HG02678 (cell line): Measurements from ENCODE around the gene LRRTM3.

ENCODE experiments used
- ATAC-seq: cut with Tn5 transposase; IDR thresholded peaks from one replicate; pipeline ENCODE4 v1.9.1; 2021; ENCODE audit warnings: mild to moderate bottlenecking, moderate library complexity; ENCODE audit not compliant: unreplicated experiment

Gene LRRTM3

DNA sequence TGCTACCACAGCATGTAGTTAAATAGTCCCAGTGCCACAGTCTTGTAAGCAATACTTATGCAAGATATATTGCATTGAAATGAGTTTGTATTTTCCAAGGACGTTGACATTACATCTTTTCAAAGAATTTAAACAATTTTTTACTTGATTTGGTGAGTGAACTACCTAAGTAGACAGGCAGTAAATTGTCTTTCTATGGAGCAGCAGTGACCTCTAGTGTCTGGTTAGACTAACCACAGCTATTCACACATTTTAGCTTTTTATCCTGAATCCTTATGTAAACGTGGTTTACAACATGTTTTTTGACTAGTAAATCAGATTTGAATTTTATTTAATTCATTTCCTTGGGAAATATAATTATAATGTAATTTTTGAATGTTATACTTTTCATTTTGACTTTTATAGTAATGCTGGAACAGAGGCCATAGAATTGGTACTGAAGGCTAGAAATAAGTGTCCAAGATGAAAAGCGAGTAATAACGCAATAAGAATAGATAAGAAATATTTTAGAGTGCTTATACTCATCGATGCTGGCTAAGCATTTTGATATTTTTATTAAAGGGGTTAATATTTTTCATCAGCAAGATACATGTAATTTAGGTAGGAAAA lies 5.6 kb downstream of the LRRTM3 start:
- ATAC-seq: peak; percentile 79

DNA sequence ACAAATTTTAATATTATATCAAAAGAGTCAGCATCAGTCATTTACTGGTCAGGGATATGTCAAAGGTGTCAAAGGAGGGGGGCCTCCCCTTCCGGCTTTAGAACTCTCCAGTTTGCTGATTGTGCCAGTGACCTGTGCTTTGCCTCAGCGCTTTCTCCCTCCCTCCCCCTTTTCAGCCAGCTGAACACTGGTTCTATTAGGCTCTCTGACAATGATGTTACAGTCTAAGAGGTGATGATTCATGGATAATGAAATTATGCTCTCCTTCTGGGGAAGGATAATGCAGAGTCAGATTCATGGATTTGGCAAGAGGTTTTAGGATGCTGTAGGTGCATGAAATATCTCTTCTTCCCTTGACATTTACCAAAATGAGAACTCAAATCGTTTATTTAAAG lies 6.1 kb downstream of the LRRTM3 start:
- ATAC-seq: no peak

DNA sequence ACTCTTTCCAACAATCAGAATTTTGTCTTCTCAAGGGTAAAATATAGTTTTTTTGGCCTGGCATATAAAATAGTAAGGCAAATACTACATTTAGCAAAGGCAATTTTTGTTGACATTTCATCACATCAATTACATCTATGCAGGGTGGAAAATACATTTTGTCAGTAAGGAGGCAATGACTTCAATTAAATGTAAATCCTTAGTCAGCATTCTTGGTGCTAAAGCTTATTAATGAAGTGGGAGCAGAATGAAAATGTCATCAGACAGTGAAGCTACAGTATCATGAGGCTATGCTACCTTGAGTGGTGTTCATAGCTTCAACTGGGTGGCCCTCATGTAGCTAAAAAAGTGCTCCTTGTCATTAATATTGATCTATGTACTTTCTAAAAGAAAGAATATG lies 8.9 kb downstream of the LRRTM3 start:
- no peak for ATAC-seq

DNA sequence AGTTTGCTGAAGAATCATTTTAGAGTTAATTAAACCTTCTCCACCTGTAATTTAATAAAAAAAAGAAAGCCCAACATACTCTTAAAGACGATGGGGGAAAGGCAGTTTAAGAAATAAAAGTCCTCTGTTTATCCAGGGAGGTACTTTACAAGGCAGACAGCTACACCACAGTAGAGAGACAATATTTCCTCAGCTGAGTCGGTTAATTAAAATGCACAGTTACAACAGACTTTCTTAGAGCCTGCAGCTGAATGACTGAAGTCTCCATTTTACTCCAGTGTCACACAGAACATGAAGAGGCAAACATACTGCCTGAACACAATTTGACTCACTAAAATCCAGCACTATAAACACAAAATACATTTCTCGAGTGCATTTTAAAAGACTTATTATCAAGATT lies 15.1 kb downstream of the LRRTM3 start:
- no peak for ATAC-seq

DNA sequence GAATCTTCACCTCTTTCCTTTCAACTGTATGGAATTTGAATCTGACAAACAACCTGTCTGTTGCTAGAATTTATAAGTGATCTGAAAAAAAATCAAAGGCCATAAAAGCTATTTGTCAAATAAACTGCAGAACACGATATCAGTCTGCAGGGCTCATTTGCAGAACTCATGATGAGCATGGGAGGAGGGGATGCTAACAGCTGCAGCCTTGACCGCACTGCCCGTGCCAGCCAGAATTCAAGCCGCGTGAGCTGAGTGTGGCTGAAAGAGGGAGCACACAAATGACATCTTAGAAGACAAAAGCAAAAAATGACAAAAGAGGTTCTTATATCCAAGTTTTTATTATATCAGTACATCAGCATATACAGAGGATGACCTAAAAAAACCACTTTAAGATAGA lies 15.7 kb downstream of the LRRTM3 start:
- no peak for ATAC-seq

DNA sequence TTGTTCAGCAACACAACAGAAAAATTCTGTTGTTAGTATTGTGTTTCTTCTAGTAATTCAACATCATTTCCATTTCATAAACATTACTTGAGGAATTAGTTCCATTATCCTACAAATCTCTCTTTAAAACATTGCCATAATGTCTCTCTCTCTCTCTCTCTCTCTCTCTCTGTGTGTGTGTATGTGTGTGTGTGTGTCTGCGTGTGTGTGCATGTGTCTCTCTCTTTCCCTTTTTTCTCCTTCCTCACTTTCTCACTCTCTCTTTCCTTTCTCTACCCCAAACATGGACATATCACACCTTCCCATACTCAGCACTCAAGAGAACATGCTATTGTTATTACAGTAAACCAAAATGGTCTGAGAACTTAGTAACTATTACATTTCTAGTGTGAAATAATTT lies 16.6 kb downstream of the LRRTM3 start:
- ATAC-seq: no peak

DNA sequence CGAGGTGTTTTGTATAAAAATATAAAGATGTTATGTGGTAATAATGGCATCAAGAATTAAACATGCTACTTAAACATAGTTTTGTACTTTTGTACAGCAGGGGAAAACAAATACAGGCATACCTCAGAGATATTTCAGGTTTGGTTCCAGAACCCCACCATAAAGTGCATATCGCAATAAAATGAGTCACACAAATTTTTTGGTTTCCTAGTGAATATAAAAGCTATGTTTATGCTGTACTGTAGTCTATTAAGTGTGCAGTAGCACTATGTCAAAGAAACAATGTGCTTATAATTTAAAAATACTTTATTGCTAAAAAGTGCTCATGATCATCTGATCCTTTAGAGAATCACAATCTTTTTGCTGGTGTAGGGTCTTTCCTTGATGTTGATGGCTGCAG lies 17.8 kb downstream of the LRRTM3 start:
- ATAC-seq: no peak

DNA sequence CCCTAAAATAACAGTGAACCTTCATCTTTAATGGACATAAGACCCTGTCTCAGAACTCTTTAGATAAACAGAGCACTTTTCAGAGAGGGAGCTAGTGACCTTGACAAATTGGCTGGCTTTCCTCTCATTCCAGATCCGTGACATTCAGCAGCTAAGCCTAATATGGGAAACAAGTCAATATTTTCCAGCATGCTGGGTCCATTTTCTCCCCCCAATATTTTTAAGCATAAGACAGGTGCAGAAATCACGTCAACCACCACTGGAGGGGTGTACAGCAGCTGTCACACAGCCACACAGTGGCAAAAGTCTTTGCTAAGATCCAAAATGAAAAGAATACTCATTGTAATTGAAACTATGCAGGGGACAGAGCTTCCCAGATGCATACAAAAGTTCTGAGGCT lies 26.1 kb downstream of the LRRTM3 start:
- ATAC-seq: no peak

DNA sequence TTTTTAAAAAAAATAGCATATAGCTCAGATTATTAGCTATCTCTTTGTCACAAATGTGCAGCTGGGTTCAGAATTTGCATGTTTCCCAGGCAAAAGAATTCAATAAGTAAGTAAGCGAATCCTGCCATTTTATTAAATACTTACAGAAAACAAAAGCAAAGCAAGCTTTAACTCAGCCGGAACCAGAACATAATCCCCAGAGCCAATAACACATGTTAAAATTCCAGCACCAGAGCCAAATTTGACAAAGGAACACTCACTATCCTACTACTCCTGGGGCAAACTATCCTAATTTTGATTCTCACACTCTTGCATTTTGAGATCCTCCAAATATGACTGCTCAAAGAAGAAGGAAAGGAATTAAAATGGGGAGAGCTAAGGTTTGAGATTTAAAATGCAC lies 32.6 kb downstream of the LRRTM3 start:
- no peak for ATAC-seq

DNA sequence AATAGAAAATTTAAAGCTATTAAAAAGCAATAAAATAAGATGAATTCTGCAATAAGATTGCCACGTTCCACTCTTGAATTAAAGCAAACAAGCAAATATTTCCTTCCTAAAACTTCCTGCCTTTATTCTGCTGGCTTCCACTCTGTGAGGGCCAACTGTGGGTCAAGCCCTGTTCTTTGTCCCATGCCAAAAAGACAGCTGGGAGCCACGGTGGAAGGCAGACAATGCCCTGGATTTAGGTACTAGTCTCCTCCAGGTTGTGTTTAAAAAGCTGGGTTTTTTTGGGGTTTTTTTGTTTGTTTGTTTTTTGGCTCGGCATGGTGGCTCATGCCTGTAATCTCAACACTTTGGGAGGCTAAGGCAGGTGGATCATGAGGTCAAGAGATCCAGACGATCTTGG lies 39.1 kb downstream of the LRRTM3 start:
- no peak for ATAC-seq

DNA sequence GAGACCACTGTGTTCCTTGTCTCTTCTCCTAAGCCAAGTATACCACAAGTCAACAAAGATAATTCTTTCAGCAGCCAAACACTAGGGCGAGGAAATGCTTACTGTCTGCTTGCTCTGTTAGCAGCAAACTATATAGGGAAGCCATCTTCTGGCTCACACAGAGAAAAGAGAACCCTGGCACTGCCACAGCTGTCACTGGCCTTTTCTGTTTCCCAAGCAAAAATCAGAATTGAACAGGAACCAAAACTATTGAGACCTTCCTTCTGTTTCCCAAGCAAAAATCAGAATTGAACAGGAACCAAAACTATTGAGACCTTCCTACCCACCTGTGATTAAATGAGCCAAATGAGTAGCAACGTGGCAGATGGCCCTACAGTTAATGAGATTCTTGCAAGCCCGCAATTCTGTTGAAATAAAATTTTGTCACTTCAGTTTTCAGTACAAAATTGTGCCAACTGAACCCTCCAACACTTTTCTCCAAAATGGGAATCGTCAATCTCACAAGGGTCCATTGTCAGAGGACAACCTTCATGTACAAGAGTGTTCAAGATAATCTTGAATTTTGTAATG lies 54.5 kb downstream of the LRRTM3 start:
- ATAC-seq: no peak

DNA sequence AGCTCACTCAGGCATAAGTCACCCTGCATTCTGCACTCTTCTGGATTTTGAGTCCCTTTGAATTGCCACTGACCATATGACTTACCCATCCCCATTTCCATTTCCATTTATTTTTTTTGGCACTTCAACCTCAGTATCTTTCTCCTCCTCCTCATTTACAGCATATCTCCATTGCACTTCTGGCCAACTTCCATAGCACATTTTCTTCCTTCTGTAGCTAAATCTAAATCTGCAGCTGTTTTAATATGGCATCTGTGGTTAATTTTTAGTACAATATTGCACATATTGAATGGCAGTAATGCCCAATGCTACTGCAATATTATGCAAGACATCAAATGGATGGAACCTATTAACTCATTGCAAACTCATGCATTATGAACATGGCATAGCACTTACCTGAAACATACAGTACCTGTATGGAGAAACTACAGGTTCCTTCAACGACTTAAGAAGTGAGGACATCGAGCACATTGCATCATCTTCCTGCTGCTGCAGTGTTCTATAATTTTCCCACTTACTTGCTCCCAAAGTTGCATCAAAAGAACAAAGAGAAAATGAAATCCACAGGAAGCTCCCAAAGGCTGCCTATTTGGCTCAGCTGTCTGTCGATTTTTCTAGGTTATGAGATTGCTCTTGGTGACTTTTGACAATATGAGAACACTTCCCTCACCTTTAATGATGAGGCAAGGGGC lies 55.7 kb downstream of the LRRTM3 start:
- ATAC-seq: no peak

DNA sequence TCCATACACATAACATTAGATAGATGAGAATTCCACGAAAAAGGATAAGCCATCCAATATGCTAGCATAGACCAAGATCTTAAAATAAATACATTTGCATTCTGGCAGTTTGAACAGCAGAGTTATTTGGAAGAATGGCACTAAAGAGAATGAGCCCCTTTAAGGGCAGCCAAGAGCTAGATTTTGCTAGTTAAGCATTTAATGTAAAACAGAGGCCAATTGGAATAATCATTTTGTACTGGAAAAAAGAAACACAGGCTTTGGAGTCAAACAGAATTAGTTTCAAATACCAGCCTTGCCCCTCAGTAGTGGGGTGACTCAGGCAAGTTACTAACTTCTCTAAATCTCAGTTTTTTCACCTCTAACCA lies 56.2 kb downstream of the LRRTM3 start:
- ATAC-seq: no peak

DNA sequence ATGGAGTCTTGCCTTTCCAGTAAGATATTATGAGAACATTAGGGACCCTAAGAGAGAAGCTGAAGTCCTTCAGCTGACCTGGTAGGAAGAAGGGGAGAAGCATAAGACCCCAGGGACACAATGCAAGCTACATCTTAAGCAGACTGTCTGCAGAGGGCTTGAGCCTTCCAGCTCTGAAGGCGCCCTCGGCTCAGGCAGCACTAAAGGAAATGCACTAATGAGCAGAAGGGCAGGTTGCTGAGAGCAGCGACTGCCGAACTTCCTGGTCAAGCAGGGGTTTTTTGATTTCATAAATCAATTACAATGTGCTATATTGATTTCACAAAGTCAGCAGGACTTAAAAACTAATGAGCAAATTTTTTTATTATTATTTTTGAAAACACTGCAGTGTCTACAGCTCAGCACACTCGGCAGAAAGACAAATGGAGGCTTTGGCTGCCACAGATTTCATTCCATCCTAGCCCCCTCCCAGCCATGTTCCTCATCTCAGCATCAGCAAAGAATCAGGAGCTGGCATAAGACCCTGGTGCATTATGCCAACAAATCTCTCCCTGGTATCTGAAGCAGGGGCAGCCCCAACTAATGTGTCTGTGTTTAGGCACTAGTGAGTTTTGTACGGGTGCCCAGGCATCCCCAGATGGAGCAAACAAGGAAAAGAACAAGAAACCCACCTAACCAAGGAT lies 57.1 kb downstream of the LRRTM3 start:
- no peak for ATAC-seq

DNA sequence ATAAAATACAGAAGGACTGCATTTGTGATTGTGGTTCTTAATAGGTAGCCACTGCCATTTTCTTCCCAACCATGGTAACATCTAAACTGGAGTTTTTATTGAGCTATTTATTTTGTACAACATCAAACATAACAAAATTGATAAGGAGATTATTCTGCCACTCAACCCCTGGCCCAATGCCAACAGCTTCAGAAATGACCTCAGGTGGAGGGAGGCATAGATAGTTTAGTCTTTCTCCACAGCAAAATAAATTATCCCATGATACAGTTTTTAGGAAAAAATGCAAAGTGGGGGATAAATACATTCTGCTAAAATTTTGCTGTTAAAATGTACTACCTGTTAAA lies 57.6 kb downstream of the LRRTM3 start:
- ATAC-seq: no peak

DNA sequence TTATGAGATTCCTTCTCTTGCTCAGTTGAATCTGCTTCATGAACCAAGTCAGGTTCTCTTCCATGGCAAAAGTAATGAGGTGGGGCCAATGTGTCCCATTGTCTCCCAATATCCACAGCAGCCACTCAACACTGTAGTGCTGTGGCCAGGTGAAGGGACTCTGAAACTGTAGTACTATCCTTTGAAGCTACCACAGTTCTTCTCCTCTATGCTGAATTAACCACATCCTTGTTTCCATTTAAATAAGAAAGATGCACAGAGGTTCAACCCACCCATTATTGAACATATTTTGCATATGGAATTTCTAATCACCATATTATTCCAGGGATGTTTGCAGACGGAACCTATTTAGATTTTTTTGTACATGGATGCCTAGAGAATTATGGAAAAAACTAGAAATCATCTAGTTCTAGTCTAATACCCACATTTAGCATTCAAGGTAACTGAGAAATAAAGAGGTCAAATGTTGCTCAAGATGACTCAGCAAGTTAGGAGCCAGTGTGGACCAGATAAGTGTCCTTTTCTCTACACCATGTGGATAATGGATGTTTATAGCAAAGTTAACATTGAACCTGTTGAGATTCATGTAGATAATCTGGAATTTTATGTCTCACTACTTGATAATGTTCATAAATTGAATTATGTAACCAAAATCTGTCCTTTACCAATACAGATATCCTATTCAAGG lies 64.5 kb downstream of the LRRTM3 start:
- no peak for ATAC-seq

DNA sequence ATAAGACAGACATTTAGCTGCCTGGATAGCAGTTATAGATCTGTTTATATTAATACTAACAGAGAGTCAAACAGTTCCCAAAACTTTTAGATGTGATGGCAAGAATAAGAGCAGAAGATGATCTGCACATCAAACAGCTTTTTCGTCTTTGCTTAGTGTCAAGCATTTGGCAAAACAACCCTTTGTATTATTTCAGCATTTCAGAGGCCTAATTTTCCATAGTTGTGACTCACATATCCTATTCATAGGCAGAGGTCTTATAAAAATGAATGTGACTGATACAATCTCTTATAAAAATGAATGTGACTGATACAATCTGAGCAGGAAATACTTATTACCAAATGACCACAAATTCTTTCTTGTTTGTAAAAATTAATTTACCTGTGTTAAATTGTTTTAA lies 71.2 kb downstream of the LRRTM3 start:
- ATAC-seq: no peak

DNA sequence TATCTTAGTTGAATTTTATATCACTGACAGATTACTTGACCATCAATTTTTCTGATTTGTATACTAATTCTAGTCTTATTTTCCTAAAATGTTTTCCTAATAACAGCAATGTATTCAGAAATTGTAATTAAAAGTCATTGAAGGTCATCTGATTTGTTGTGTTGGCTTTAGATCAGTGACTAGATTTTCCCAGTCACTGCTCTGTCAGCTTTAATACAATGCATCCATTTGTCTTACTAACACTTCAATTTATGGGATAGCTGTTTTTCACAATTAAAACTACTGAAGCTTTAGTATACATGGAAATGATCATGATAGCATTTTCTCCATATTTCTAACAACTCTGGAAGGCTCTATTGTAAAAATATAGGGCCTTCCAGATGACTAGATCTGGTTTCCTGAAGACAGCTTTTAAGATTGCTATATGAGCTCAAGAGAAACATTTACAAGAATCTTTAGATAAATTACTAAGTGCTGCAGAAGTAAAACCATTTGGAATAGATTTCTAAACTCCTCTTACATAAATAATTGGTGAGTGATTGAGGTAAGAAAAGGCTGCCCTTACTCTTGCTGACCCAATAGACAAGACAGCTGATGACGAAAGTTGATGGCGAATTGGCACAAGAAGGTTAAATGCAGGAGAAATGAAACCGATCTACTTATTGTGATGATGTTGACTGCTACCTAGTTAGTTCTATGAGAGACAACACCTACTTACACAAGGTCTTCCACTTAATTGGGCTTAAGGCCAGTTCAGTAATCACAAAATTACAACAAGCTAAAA lies 74.1 kb downstream of the LRRTM3 start:
- ATAC-seq: no peak

DNA sequence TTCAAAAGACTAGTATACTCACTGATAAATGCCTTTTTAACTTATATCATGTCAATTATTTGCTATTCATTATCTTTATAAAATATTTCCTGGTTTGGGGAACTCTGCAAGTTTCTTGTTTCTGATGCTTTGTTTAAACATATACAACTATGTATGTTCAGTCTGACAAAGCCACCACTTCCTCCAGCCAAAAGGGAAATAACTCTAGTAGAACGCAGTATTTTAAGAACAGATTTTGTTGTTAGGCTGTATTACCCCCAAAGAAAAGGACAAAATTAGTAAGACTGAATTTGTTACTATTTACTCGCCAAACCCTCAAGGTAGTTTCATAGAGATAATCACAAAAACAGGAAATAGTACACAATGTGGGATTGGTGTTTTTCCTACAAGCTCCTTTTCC lies 78.9 kb downstream of the LRRTM3 start:
- no peak for ATAC-seq

DNA sequence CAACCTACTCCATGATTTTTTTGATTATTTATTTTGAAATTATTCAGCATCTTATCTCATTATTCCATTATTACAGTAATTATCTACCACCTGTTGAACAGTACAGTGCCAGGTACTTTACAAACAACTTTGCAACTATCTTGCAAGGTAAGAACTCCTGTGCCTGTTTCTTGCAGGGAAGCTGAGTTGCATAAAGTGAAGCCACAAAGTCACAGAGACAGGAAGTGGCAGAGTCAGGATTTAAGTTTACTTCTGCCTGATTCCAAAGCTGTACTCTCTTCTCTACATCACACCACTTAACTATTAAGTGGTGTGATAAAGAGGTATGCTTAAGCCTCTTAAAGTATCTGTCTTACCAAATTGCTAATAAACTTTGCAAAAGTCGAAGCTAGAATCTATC lies 80.1 kb downstream of the LRRTM3 start:
- ATAC-seq: no peak

DNA sequence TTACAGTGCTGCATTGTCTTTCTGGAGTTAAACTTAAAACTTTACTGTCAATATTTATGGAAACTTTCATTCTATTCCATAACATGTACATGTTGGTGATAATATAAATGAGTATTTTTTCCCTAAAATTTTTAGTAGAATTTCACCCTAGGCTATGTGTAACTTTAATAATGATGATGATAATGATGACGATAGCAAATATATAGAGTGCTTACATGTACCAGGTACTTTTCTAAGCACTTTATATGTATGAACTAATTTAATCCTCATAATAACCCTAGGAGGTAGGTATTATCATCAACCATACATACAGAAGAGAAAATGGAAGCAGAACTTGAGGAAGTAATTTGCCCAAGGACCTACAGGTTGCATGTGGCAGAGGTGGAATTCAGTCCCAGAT lies 85.6 kb downstream of the LRRTM3 start:
- ATAC-seq: no peak
